ENCODE results near the gene NUDT3.
"Not testable (repeated sequence)": the region's sequence is repeated elsewhere in the genome, so short reads cannot be mapped to it uniquely, and the experiment has no call there.

The NUDT3 gene

DNA sequence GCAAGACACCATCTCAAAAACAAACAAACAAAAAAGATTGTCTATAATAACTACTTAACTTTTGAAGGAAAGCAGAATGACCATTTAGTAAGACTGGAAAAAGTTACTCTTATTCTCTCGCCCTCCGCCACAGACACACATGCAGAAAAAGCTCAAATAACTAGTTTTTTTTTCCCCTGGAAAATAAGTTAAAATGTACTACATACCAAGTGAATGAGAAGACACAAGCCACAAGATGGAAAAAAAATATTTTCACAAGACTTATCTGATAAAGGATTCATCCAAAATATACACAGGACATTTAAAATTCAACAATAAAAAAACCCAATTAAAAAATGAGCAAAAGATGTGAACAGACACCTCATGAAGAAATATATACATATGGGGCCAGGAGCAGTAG, 31.9 kb downstream of the NUDT3 start:
- DNase-seq (ENCODE audit: low read depth, low spot score), result peak; percentile 79
- in situ Hi-C loops (cut with HindIII; ENCODE audit: low sequenced_read_pairs), result no loop called here
- TF ChIP-seq, protein P1, sequence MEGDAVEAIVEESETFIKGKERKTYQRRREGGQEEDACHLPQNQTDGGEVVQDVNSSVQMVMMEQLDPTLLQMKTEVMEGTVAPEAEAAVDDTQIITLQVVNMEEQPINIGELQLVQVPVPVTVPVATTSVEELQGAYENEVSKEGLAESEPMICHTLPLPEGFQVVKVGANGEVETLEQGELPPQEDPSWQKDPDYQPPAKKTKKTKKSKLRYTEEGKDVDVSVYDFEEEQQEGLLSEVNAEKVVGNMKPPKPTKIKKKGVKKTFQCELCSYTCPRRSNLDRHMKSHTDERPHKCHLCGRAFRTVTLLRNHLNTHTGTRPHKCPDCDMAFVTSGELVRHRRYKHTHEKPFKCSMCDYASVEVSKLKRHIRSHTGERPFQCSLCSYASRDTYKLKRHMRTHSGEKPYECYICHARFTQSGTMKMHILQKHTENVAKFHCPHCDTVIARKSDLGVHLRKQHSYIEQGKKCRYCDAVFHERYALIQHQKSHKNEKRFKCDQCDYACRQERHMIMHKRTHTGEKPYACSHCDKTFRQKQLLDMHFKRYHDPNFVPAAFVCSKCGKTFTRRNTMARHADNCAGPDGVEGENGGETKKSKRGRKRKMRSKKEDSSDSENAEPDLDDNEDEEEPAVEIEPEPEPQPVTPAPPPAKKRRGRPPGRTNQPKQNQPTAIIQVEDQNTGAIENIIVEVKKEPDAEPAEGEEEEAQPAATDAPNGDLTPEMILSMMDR (IDR thresholded peaks at IDR 0.05; ENCODE audit: low read depth, low read length), result no peak
- no peak overlapping the region for H3K4me3 ChIP-seq (ENCODE audit: low read depth, low read length)

DNA sequence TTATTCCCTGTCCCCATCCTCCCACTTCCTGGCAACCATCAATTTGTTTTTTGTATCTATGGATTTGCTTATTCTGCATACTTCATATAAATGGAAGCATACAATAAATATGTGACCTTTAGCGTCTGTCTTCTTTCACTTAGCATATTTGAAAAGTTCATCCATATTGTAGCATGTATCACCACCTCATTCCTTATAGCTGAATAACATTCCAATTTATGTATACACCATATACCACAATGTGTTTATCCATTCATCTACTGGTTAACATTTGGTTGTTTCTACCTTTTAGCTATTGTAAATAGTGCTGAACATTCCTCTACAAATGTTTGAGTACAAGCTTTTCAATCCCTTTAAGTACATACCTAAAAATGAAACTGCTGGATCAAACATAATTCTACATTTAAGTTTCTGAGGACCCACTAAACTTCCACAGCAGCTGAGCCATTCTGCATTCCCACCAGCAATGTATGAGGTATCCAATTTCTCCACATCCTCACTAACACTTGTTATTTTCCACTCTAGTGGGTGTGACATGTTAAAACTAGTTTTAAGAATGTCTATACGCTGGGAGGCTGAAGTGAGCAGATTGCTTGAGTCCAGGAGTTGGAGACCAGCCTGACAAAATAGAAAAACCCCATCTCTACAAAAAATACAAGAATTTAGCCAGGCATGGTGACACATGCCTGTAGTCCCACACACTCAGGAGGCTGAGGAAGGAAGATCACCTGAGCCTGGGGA, 32.9 kb downstream of the NUDT3 start:
- in situ Hi-C loops (cut with HindIII; ENCODE audit: low sequenced_read_pairs), result no loop called here
- peak; percentile 72 for DNase-seq (ENCODE audit: low read depth, low spot score)
- TF ChIP-seq, protein P1 (IDR thresholded peaks at IDR 0.05; ENCODE audit: low read depth, low read length), result no peak
- H3K4me3 ChIP-seq (ENCODE audit: low read depth, low read length), result no peak overlapping the region

DNA sequence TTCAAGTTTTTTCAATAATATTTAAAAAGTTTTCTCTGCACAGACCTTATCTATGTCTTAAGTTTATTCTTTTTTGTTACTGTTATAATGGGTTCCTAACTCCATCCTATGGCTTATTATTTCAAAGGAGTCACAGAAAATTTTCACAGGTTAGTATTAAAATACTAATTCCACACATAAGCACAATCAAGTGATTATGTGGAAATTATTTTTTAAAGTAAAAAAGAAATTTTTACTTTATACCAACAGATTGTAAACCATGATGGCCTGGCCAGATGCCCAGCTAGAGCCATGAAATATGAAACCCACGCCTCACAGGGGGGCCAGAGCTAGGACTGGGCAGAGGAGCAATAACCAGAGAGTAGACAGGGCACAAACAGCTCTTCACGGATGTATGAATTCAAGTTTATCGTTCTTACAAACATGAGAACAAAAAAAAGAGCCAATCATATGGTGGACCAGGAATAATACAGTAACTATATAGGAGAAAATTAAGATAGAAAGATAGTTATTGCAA, 34.0 kb downstream of the NUDT3 start:
- DNase-seq (ENCODE audit: low read depth, low spot score), result peak; percentile 82
- TF ChIP-seq, protein P1 (IDR thresholded peaks at IDR 0.05; ENCODE audit: low read depth, low read length), result no peak
- no peak overlapping the region for H3K4me3 ChIP-seq (ENCODE audit: low read depth, low read length)
- in situ Hi-C loops (cut with HindIII; ENCODE audit: low sequenced_read_pairs), result no loop called here

DNA sequence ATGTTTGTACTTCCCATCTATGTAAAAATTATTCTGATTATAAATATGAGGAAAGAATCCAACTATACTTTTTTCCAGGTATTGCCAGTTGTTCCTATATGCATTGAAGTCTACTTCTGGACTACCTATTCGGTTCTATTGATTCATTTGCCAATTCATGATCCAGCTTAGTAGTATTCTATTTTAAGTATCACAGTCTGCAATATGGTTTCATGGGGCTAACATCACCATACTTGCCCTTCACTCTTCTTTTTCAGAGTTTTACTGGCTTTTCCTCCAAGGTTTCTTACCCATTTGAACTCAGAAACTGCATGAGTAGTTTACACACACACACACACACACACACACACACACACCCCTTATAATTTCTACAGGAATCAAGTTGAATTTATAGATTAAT, 34.5 kb downstream of the NUDT3 start:
- no peak overlapping the region for H3K4me3 ChIP-seq (ENCODE audit: low read depth, low read length)
- in situ Hi-C loops (cut with HindIII; ENCODE audit: low sequenced_read_pairs), result no loop called here
- TF ChIP-seq, protein P1 (IDR thresholded peaks at IDR 0.05; ENCODE audit: low read depth, low read length), result no peak
- DNase-seq (ENCODE audit: low read depth, low spot score), result no peak

DNA sequence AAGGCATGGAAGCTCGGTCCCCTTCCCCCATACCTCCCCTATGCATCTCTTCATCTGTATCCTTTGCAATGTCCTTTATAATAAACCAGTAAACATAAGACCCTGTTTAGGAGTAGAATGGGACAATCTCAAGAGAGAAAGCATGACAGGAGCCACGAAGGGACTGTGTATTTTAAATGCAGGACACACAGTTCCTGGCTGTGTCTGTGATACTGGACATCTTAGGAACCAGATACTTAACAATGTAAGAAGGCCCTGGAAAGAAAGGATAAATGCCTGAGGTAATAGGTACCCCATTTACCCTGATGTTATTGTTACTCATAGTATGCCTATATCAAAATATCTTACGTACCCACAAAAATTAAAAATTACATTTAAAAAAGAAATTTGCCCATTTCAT, 36.6 kb downstream of the NUDT3 start:
- no peak overlapping the region for H3K4me3 ChIP-seq (ENCODE audit: low read depth, low read length)
- in situ Hi-C loops (cut with HindIII; ENCODE audit: low sequenced_read_pairs), result no loop called here
- DNase-seq (ENCODE audit: low read depth, low spot score), result no peak
- TF ChIP-seq, protein P1 (IDR thresholded peaks at IDR 0.05; ENCODE audit: low read depth, low read length), result no peak

DNA sequence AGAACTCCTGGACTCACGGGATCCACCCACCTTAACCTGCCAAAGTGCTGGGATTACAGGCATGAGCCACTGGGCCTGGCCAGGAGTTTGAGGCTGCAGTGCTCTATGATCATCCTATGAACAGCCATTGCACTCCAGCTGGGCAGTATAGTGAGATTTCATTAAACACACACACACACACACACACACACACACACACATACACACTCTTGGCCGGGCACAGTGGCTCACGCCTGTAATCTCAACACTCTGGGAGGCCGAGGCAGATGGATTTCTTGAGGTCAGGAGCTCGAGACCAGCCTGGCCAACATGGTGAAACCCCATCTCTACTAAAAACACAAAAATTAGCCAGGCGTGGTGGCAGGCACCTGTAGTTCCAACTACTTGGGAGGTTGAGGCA, 38.2 kb downstream of the NUDT3 start:
- in situ Hi-C loops (cut with HindIII; ENCODE audit: low sequenced_read_pairs); H3K4me3 ChIP-seq (ENCODE audit: low read depth, low read length); DNase-seq (ENCODE audit: low read depth, low spot score): not testable (repeated sequence)

DNA sequence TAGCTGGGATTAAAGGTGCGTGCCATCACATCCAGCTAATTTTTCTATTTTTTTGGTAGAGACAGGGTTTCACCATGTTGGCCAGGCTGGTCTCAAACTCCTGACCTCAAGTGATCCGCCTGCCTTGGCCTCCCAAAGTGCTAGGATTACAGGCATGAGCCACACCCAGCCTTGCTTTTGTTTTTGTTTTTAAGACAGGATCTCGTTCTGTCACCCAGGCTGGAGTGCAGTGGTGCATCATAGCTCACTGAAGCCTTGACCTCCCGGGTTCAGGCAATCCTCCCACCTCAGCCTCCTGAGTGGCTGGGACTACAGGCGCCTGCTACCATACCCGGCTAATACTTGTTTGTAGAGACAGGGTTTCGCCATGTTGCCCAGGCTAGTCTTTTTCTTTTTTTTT, 38.9 kb downstream of the NUDT3 start:
- DNase-seq (ENCODE audit: low read depth, low spot score); H3K4me3 ChIP-seq (ENCODE audit: low read depth, low read length); in situ Hi-C loops (cut with HindIII; ENCODE audit: low sequenced_read_pairs): not testable (repeated sequence)

Data from astrocyte of the spinal cord (primary cell).